Stimulated activated CD4-positive, alpha-beta T cell treated with anti-CD3 and anti-CD28 coated beads, Interleukin-2, amount 100 ng/mL, for 24 hours (primary cell): ENCODE measurements around the gene FCHSD2.
"Not testable (repeated sequence)": the region's sequence is repeated elsewhere in the genome, so short reads cannot be mapped to it uniquely, and the experiment has no call there.

Experiments used
- DNase-seq, 2 donors: peaks; one replicate each; pipeline ENCODE4 v3.0.0-alpha.2; 2020

Gene FCHSD2

GRCh38 chr11:73055655-73056354, 86.3 kb downstream of the FCHSD2 start:
- DNase-seq: no peak

GRCh38 chr11:73055002-73055401, 87.1 kb downstream of the FCHSD2 start:
- DNase-seq: no peak

GRCh38 chr11:73053964-73054363, 88.2 kb downstream of the FCHSD2 start:
- DNase-seq: no peak

GRCh38 chr11:73048446-73048845, 93.7 kb downstream of the FCHSD2 start:
- DNase-seq: no peak

- no peak for DNase-seq
These were observed 94.2 kb downstream of the FCHSD2 start for GRCh38 chr11:73047773-73048371.

GRCh38 chr11:73040046-73040445, 102.1 kb downstream of the FCHSD2 start:
- no peak for DNase-seq

- no peak for DNase-seq
These were observed 107.3 kb downstream of the FCHSD2 start for GRCh38 chr11:73034777-73035176.

GRCh38 chr11:73034331-73034730, 107.8 kb downstream of the FCHSD2 start:
- no peak for DNase-seq

- DNase-seq: no peak
These were observed 112.0 kb downstream of the FCHSD2 start for GRCh38 chr11:73030130-73030529.

- no peak for DNase-seq
These were observed 112.7 kb downstream of the FCHSD2 start for GRCh38 chr11:73029403-73029802.

- no peak for DNase-seq
These were observed 113.5 kb downstream of the FCHSD2 start for GRCh38 chr11:73028611-73029010.

GRCh38 chr11:73027840-73028239, 114.3 kb downstream of the FCHSD2 start:
- not testable (repeated sequence) for DNase-seq

- no peak for DNase-seq
These were observed 117.5 kb downstream of the FCHSD2 start for GRCh38 chr11:73024639-73025038.

- DNase-seq: no peak
These were observed 122.1 kb downstream of the FCHSD2 start for GRCh38 chr11:73019996-73020395.

- no peak for DNase-seq
These were observed 122.7 kb downstream of the FCHSD2 start for GRCh38 chr11:73019449-73019848.

- no peak for DNase-seq
These were observed 123.3 kb downstream of the FCHSD2 start for GRCh38 chr11:73018856-73019255.

- no peak for DNase-seq
These were observed 124.9 kb downstream of the FCHSD2 start for GRCh38 chr11:73017024-73017751.

- DNase-seq: no peak
These were observed 129.1 kb downstream of the FCHSD2 start for GRCh38 chr11:73013021-73013420.

- no peak for DNase-seq
These were observed 129.8 kb downstream of the FCHSD2 start for GRCh38 chr11:73012121-73012863.

- no peak for DNase-seq
These were observed 130.8 kb downstream of the FCHSD2 start for GRCh38 chr11:73011126-73011817.

- DNase-seq: no peak
These were observed 132.1 kb downstream of the FCHSD2 start for GRCh38 chr11:73009972-73010371.

- DNase-seq: no peak
These were observed 138.0 kb downstream of the FCHSD2 start for GRCh38 chr11:73004088-73004487.

GRCh38 chr11:73003088-73003487, 139.0 kb downstream of the FCHSD2 start:
- no peak for DNase-seq
